Stimulated activated CD8-positive, alpha-beta memory T cell treated with anti-CD3 and anti-CD28 coated beads, Interleukin-12 subunit alpha, Interleukin-12 subunit beta, amount 100 ng/mL, for 24 hours (primary cell): ENCODE results near the gene WDR74.
"Not testable (repeated sequence)": the region's sequence is repeated elsewhere in the genome, so short reads cannot be mapped to it uniquely, and the experiment has no call there.

Experiments
- DNase-seq: peaks from one replicate; pipeline ENCODE4 v3.0.0-alpha.2; 2020; ENCODE audit errors: extremely low read depth

Gene WDR74

GRCh38 chr11:62841361-62842170 is 2.2 kb upstream of the WDR74 start:
- peak; percentile 42 for DNase-seq

- peak; percentile 63 for DNase-seq
Measured at GRCh38 chr11:62840721-62841360, 1.5 kb upstream of the WDR74 start.

GRCh38 chr11:62835336-62835735 is 4.1 kb downstream of the WDR74 start:
- no peak for DNase-seq

GRCh38 chr11:62832336-62833234 is 6.8 kb downstream of the WDR74 start, which contains the start of gene TEX54:
Gene TEX54, minus strand, starts transcription at chr11:62832841.
- DNase-seq = no peak

GRCh38 chr11:62831520-62832335 is 7.7 kb downstream of the WDR74 start, which contains the start of gene STX5:
Gene STX5, minus strand, starts transcription at chr11:62832051. Its CDS starts 808 bp downstream, at chr11:62831243.
- DNase-seq = peak; percentile 98

- DNase-seq = no peak
Measured at GRCh38 chr11:62830904-62831519, 8.4 kb downstream of the WDR74 start.

GRCh38 chr11:62828130-62828529 is 11.3 kb downstream of the WDR74 start:
- DNase-seq = not testable (repeated sequence)

- no peak for DNase-seq
Measured at GRCh38 chr11:62823677-62824076, 15.7 kb downstream of the WDR74 start.

- no peak for DNase-seq
Measured at GRCh38 chr11:62817129-62817528, 22.3 kb downstream of the WDR74 start.

- no peak for DNase-seq
Measured at GRCh38 chr11:62816557-62816956, 22.8 kb downstream of the WDR74 start.

GRCh38 chr11:62811659-62812058 is 27.7 kb downstream of the WDR74 start:
- no peak for DNase-seq

GRCh38 chr11:62810748-62811147 is 28.6 kb downstream of the WDR74 start:
- DNase-seq = no peak

- DNase-seq = no peak
Measured at GRCh38 chr11:62806611-62807121, 32.7 kb downstream of the WDR74 start.

GRCh38 chr11:62805961-62806441 is 33.4 kb downstream of the WDR74 start:
- no peak for DNase-seq

- DNase-seq = peak; percentile 83
Measured at GRCh38 chr11:62805076-62805892, 34.1 kb downstream of the WDR74 start, which contains the start of gene NXF1. Gene NXF1, minus strand, starts transcription at chr11:62805440. Its CDS starts 84 bp downstream, at chr11:62805356.

- no peak for DNase-seq
Measured at GRCh38 chr11:62804310-62805075, 34.9 kb downstream of the WDR74 start.

- DNase-seq = no peak
Measured at GRCh38 chr11:62801071-62801470, 38.3 kb downstream of the WDR74 start.

GRCh38 chr11:62799486-62799885 is 39.9 kb downstream of the WDR74 start:
- no peak for DNase-seq

- no peak for DNase-seq
Measured at GRCh38 chr11:62796281-62796680, 43.1 kb downstream of the WDR74 start.
